SK-MEL-5 (cell line): ENCODE data around the gene SFMBT1. TPM values are rescaled to one million over a fixed set of nuclear protein-coding genes. Genes with fewer than 3 reads are reported as not detected.

Experiments
- DNase-seq: peaks from one replicate; pipeline ENCODE4 v3.0.0-alpha.2; 2016; ENCODE audit warnings: low read depth, low spot score
- in situ Hi-C: cut with HindIII; loops from 2 replicates; pipeline ENCODE4 v1.10.0; 2016; ENCODE audit warnings: low sequenced_read_pairs, high pct_unique_total_duplicates, low pct_unique_long_range_greater_than_20kb
- total RNA-seq: library from RNA; depleted of rRNA; stranded (reverse); fragments of >200 nt; shearing (Covaris generic); gene quantifications from 2 replicates; pipeline ENCODE4 v1.2.3, GENCODE V29; 2014

Gene SFMBT1
- total RNA-seq, 1 experiment from 2014 or later = 16.4 TPM

DNA sequence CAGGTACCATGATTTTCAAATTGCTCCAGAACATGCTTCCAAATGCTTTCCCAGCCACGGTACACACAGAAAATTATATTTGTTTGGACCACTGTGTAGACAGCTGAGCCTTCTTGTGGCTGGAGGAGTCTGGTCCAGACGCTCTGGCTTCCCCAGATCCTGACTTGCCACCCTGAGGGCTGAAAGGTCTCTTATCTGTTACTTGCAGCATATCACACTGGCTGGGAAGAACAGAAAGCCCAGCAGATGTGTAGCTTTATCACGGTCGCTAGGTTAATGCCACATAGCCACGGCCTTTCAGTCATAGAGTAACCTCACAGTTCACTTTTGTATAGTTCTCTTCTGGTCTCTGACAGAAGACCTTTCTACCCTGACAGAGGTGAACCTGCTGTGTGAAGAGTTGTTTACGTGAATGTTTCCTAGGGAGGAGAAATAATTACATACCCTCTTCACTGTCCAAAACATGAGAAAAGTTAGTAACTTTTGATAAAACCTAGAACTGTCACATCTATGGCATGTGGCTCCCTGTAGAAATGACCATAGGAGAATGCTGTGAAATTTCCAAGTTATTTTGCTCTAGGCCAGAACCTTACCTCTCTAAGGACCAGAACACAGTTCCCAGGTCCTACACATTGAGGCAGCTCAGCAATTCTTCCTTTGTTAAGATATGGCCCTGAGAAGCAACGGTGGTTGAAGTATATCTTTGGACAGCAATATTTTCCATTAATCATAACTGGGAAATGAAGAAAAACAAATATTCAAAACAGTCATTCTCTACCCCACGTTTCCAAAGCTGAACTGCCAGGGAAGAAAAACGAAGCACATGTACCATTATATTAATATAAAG, 132.8 kb downstream of the SFMBT1 start:
- in situ Hi-C loops = no loop called here

DNA sequence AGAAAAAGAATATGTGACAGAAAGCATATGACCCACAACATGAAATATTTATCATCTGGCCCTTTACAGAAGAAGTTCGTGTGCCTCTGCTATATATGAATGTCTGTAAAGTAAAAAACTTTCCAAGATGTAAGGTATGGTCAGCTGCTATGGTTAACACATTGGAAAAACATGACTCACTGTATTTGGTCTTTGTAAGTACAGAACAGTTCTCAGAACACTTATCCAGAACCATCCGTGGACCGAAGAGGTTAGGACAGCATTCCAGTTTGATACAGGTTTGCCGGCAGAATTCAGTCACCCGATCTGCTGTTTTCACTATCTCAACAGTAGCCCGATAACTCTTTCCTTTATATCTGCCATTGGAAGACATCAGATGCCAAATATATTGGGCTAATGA, 135.1 kb downstream of the SFMBT1 start:
- in situ Hi-C loops = no loop called here
- no peak for DNase-seq

More for the DNA sequence above, 132.8 kb downstream of the SFMBT1 start:
- no peak for DNase-seq

DNA sequence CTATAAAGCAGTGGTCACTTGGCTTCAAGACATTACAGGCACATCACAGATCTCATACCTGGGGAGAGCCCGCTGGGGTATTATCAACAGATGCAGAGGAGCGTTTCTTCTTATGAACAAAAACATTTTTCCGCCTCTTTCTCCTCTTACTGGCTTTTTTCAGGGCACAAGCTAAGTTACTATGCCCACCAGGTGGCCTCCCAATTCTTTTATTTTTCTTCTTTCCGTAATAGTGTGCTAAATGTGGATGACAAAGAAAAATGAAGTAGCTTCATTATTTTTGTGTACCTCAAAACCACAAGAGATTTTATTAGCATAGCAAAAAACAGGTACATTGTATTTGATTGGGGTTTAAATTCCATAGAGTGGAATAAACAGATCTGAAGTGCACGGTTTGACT, 138.4 kb downstream of the SFMBT1 start:
- in situ Hi-C loops = no loop called here
- DNase-seq = no peak

DNA sequence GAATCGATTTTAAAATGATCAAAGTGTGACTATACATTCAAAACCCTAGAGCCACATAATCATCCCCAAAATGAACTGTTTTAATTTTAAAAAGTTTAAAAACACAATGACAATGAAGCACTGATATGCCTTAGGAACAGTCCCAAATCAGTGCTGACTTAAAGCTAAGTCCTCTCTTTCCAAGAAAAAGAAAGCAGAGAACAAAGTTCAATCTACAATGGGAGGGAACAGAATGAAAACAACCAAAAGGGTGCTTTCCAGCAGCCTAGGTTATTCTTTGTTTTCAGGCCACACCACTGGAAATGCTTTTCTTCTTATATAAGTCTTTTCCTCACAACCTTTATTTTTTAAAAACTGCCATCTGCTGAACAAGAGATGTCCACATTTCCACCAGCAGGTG, 141.3 kb downstream of the SFMBT1 start:
- in situ Hi-C loops = no loop called here

DNA sequence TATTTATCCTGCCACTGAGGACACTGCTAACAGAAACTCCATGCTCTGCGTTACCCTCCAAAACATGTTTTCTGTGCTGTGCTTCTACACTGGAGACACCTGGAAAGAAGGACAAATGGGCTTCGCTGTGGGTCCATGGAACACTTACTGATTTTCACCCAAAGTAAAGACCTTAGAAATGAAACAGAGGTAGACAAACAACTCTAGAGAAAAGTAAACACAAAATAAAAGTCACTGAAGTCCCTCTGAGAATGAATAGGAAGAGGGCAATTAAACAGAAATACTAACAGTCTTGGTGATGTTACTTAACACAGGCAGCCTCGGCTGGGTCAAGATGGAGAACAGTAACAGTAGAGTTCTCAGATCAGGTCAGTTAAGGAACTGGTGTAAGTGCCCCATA, 141.9 kb downstream of the SFMBT1 start:
- in situ Hi-C loops = no loop called here
- DNase-seq = no peak

More for the DNA sequence above, 141.3 kb downstream of the SFMBT1 start:
- DNase-seq = no peak

DNA sequence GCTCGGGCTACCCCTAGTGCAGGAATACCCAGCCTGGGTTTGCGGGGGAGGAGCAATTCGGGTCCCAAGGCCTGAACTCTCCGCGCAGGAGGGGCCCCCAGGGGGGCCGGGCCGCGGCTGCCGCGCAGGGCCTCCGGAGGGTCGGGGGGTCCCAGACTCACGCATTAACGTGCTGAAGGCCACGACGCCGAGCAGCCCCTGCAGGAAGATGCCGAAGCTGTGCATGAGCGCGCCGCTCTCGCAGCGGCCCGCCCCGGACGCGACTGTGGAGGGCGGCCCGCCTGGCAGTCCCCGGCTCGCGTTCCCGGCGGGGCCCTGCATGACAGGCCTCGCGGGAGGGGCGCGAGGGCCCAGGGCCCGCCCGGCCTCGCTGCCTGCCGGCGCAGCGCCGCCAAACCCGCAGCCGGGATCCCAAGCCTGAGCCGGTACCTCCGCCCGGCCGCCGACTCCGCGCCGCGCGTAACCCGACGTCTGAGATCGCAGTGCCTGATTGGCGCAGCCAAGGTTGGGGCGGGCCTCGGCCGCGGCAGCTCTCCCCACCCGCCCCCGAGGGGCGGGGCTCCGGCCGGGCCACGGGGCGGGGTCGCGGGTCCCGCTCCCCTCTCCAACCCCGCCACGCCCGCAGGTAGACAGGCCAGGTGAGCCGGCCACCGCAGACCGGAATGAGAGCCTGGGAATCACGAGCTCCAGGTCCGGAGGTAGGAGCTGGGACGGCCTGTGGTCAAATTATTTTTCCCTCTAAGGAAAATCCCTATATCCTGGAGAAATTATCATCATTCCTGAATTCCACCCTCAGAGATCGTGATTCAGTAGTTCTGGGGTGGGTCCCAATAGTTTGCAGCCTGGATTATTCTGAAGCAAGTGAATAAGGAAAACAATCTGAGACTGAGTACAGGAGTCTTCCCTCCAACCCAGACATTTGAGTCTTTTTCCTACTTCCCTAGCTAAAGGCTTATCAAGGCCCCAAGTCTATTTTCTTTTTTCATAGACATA, 148.4 kb downstream of the SFMBT1 start, which contains the start of gene STIMATE:
TSS of gene STIMATE (minus strand) at position 419 of the 993 bp plus-strand sequence. CDS start at position 321, 98 bp downstream.
- DNase-seq = peak; percentile 80
- in situ Hi-C loops = no loop called here

DNA sequence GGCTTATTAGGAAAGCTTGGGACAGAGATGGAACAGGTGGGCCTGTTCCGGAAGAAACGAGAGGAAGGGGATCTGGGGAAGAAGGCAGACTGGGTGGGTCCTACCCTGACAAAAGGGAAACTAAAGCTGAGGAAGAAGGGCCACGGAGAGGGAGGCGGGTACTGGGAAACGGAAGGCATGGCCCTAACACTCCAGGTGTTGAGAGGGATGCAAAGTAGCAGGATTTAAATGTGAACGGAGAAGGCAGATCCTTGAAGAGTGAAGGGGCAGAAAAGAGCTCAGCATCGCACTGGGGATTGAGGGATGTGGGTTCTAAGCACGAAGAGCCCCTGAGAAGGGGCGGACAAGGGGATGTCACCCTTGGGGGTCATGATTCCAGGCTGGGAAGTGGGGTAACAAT, 149.3 kb downstream of the SFMBT1 start:
- DNase-seq = no peak
- in situ Hi-C loops = no loop called here

DNA sequence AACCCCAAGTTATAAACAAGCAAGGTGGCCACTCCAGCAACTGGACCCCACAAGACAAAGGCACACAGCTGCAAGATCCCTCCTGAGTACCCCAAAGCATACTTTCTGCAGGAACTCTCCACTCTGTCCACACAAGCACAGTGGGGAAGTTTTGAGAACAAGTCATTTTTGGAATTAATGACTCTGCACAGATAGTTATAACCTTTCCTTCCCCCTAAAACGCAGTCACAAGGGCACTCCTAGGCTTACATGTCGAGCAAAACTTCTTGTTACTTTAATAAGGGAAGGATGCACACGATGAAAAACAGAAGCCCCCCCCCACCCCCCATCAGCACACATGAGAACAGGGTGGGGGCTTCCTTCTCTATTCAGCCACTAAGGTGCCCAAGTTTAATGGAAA, 149.7 kb downstream of the SFMBT1 start:
- no peak for DNase-seq
- in situ Hi-C loops = no loop called here

DNA sequence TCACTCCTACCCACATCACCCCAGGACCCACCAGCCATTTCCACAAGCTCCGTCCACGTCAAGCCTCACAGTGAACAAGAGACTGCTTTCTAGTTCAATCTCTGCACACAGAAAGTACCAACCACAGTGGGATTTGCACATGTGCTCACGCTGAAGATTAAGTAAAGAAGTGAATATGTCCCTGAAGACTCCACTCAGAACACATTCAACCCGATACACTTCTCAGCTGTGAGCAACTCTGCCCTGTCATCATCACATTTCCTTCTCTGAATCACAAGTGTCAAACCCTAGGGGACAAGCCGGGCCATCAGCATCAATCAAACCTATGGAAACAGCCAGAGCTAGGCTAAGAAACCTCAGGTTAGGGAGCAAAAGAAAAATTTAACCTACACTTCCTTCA, 150.5 kb downstream of the SFMBT1 start:
- no peak for DNase-seq
- in situ Hi-C loops = no loop called here

DNA sequence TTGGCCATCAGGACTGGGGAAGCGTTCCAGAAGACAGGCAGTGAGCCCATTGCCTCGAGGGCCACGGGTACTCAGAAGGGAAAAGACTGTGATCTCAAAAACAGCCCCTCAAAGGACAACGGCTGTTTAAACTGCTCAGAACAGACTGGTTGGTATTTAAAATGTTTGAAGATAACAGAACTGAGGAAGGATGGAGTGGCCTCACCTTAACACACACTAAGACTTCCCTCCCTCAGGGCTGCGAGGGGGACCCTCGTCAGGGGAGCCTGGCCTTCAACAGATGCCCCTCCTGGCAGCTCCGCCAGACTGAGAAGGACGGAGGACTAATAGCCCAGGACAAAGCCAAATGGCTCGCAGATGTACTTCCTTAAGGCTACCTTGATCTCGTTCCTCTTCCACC, 151.1 kb downstream of the SFMBT1 start:
- no peak for DNase-seq
- in situ Hi-C loops = no loop called here

DNA sequence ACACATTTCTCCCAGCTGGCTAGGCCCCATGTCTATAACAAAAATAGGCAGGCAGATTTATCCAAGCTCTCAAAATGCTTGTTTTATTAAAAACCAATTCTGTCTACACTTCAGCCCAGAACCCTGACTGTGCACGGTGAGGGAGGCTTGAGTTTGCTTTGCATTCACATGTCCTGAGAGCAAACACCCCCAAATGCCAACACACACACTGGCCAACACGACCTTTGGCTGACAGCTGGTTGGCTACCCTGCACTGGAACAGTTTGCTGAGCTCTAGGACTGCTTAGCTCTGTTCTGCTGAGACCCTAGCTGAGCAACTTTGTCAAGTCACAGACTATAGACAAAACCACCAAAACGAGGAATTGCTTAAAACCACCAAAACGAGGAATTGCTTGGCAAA, 152.2 kb downstream of the SFMBT1 start:
- no peak for DNase-seq
- in situ Hi-C loops = no loop called here

DNA sequence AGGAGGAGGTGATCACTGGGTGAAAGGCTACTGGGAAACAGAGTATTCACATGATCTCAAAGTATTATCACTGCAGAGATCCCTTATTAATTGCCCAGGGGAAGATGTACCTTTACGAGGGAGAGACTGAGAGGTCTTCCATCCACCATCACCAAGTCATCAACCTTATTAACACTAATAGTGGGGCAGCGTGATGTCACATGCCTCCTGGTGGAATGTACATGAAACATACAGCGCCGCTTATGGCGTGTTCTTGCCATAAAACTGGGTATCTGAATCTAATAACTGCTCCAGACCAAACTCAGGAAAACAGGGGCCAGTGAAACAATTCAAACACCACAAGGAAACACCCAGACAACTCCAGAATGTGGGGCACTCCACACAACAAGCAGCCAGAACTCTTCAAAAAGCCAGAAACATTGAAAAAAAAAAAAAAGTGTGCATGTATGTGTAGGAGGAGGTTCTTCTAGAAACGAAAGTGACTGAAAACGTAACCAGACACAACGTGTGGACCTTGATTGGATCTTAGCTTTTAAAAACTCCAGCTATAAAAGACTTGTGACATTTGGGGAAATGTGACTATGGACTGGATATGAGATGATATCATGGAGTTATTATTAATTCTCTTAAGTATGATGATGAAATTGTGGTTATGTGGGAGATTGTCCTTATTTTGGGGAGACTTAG, 153.1 kb downstream of the SFMBT1 start:
- DNase-seq = peak; percentile 68
- in situ Hi-C loops = no loop called here

DNA sequence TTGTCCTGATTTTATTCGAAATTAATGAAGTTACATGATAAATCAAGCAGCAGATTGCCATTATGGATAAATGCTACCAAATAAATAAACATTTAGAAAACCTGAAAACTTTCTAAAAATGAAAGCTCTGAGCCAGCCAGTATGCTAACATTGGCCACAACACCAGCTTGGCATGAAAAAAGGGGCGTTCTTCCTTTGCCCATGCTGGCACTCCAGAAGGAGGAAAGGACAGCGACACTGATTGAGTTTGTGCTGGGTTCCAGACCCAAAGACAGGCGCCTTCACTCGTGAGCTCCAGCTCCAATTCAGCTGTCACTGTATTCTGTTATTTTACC, 153.6 kb downstream of the SFMBT1 start:
- peak; percentile 64 for DNase-seq
- in situ Hi-C loops = no loop called here

DNA sequence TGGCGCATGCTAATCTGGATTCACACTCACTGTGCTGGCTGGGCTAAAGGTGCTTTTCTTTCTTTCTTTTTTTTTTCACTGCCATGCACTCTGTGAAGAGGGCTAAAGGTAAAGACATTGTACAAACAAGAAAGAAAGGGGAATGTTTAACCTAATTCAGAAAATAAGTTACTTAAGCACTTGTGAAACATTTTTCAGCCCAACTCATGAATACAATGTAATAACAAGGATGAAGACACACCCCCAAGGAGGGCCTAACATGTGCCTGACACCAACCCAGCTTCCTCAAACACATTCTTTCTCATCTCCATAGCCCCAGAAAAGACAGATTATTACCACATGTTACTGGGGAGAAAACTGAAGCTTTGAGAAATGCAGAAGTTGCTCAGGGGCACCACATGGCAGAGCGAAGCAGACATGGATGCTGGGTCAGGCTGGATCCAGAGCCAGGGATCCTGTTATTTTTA, 154.2 kb downstream of the SFMBT1 start:
- in situ Hi-C loops = no loop called here
- no peak for DNase-seq

DNA sequence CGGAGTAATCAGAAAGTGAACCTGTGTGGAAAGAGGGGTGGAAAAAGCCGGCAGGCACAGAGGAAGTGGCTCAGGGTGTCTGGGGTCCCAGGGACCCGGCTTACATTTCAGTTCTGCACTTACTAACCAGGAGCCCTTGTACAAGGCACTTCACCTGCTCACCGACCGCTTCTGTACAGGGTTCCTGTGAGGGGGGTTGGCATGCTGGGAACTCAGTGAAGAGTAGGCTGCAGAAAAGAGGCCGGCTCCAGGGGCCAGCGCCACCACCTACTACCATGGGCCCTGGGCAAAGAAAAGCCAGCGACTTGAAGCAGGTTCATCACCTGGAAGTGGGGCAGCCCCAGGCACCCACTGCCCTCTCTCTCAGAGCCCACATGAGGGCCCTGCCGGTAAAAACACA, 154.7 kb downstream of the SFMBT1 start:
- in situ Hi-C loops = no loop called here
- DNase-seq = no peak

DNA sequence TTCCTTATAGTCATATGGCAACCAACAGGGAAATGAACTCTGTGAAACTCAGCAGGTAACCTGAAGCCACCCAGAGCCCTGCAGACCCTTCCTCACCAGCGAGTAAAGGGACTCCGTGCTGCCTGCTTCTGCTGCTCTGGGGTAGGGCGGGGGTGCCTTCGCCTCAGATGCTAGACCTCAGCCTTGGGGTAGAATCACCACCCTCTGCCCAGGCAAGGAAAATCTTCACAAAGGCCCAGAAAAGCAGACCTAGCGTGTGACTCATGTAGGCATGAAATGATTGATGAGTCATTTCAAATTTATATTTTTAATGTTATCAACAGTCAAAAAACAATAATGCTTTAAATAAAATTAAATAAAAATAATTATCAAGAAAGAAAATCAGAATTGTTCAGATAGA, 155.1 kb downstream of the SFMBT1 start:
- in situ Hi-C loops = no loop called here

DNA sequence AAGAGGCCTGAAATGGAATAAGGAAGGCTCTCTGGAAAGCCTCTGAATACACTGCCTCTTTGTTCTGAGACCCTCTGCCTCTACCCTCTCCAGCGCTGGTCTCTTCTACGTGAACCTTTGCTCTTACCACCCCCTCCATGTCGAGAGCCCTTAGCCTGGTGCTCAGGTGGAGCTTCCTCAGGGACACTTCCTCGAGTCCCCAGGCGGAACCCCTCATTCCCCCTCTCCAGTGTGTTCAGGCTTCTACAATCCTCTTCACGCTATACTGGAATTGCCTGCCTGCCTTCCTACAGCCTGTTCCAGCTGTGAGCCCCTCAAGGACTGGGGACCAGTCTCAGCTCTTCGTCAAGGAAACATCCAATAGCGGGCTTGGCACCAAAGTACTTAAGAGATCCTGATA, 156.0 kb downstream of the SFMBT1 start:
- DNase-seq = no peak
- in situ Hi-C loops = no loop called here

More for the DNA sequence above, 155.1 kb downstream of the SFMBT1 start:
- no peak for DNase-seq

DNA sequence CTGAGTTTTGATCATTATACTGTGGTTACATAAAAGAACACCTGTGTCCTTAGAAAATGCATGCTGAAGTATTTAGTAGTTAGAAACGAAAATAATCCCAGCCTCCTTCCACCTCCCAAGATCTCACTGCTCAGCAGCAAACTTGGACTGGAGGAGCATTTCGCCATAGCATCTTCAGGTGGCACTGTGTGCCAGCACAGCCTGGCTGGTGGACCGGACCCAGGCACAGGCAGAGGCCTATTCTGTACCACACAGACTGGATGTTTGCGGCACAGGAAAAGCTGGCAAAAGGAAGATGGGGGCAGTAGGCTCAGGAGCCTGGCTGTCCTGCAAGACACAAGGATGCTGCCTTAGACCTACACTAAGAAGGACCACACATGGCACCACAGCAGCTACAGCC, 158.7 kb downstream of the SFMBT1 start:
- in situ Hi-C loops = no loop called here
- no peak for DNase-seq
